K562 (cell line): ENCODE measurements around the gene PTPN7. TPM values are rescaled to one million over a fixed set of nuclear protein-coding genes. Genes with fewer than 3 reads are reported as not detected.

Source experiments
- ATAC-seq: fragments of 200-7000 bp; cut with Tn5 transposase; 3 replicates; pipeline ENCODE4 v1.9.1; 2020; ENCODE audit warnings: moderate library complexity
- BruUV-seq: library from RNA; stranded (reverse); fragments of 400-500 nt; replicated peaks from 2 replicates; lab custom pipeline; 2021; lab: Mats Ljungman, UMichigan
- CTCF ChIA-PET: fragments of 300-600 bp; formaldehyde crosslinking; extraction: SDS; loops from one replicate; lab custom pipeline; 2021; ENCODE audit warnings: low intra/inter-chr PET ratio; lab: Yijun Ruan, JAX
- POLR2A ChIA-PET: fragments of 300-600, 350-650 bp; sonication (Branson Sonifier 250); formaldehyde crosslinking; extraction: SDS; loops from one replicate; lab custom pipeline; 2021; ENCODE audit warnings: antibody characterized with exemption, inconsistent platforms; lab: Yijun Ruan, JAX
- DNase-seq, 4 experiments: peaks; one replicate each; pipeline versions ENCODE4 v3.0.0 to v3.0.0-alpha.2; 2011 to 2018; ENCODE audit warnings: low spot score in 3 of 4, mixed read lengths in 3 of 4; ENCODE audit errors: extremely low read depth in 1 of 4
- FAIRE-seq: peaks from 2 replicates; lab custom pipeline; 2011; peaks lifted over from hg19 to GRCh38; lab: Jason Lieb, UNC
- H2AFZ ChIP-seq: 2 replicates; pipeline ENCODE4 v1.6.0; 2011; ENCODE audit warnings: low read depth, low read length, control low read depth, inconsistent platforms
- H3K27ac ChIP-seq: fragments of 200-600 bp; 3 replicates; pipeline ENCODE4 v1.8.0; 2011; ENCODE audit warnings: low read depth, mild to moderate bottlenecking, control low read depth, inconsistent platforms, low read length, moderate library complexity, mixed read lengths; ENCODE audit errors: extremely low read depth
- H3K27me3 ChIP-seq, 2 experiments: fragments of 300-600 bp in 1 of 2; 2 replicates in 1 of 2; 3 replicates in 1 of 2; pipeline versions ENCODE4 v1.6.0 to v1.8.0; 2011; ENCODE audit warnings: inconsistent platforms in 2 of 2, low read length in 2 of 2, mild to moderate bottlenecking in 1 of 2, mixed read lengths in 1 of 2, moderate library complexity in 1 of 2; ENCODE audit not compliant: control insufficient read depth in 2 of 2, insufficient read depth in 2 of 2
- H3K36me3 ChIP-seq: fragments of 300-600 bp; 3 replicates; pipeline ENCODE4 v1.8.0; 2011; ENCODE audit warnings: mild to moderate bottlenecking, low read length, inconsistent platforms; ENCODE audit not compliant: control insufficient read depth, insufficient read depth
- H3K4me1 ChIP-seq, 2 experiments: fragments of 200-600 bp in 1 of 2; replicated peaks in 1 of 2; 2 replicates in 1 of 2; 3 replicates in 1 of 2; pipeline versions ENCODE4 v1.5.1 to v1.8.0; 2011; ENCODE audit warnings: inconsistent platforms in 2 of 2, low read length in 2 of 2, mild to moderate bottlenecking in 1 of 2, mixed read lengths in 1 of 2, moderate library complexity in 1 of 2; ENCODE audit not compliant: control insufficient read depth in 2 of 2, insufficient read depth in 2 of 2
- H3K4me2 ChIP-seq: 2 replicates; pipeline ENCODE4 v1.6.1; 2011; ENCODE audit warnings: low read length, control low read depth, inconsistent platforms, mixed read lengths; ENCODE audit not compliant: insufficient read depth
- H3K4me3 ChIP-seq: fragments of 200-600 bp; sonication (generic), shearing (Covaris generic); 2 replicates; pipeline ENCODE4 v1.5.1; 2016; ENCODE audit warnings: control low read depth, inconsistent platforms
- H3K79me2 ChIP-seq: fragments of 200-600 bp; 3 replicates; pipeline ENCODE4 v1.8.0; 2011; ENCODE audit warnings: low read length, inconsistent platforms; ENCODE audit not compliant: control insufficient read depth, insufficient read depth
- H3K9ac ChIP-seq, 2 experiments: 2 replicates each; pipeline versions ENCODE4 v1.6.0 to v1.6.1; 2011; ENCODE audit warnings: low read depth in 2 of 2, low read length in 2 of 2, control low read depth in 1 of 2, inconsistent platforms in 1 of 2, mild to moderate bottlenecking in 1 of 2, mixed read lengths in 1 of 2; ENCODE audit not compliant: insufficient read depth in 1 of 2
- H3K9me1 ChIP-seq: one replicate; pipeline ENCODE4 v1.6.0; 2011; ENCODE audit warnings: inconsistent platforms, mild to moderate bottlenecking, low read length, moderate library complexity; ENCODE audit not compliant: control insufficient read depth, insufficient read depth
- H3K9me3 ChIP-seq: replicated peaks from 2 replicates; pipeline ENCODE4 v1.5.1; 2011; ENCODE audit warnings: low read depth, low read length, inconsistent platforms; ENCODE audit not compliant: control insufficient read depth, insufficient read depth
- H4K20me1 ChIP-seq: replicated peaks from 2 replicates; pipeline ENCODE4 v1.6.1; 2011; ENCODE audit warnings: low read length, inconsistent platforms, mixed read lengths; ENCODE audit not compliant: control insufficient read depth, insufficient read depth
- PML ChIP-seq: IDR thresholded peaks from 2 replicates; pipeline ENCODE4 v1.6.1; 2012; ENCODE audit warnings: low read length, inconsistent platforms
- SMAD2 ChIP-seq: fragments of 150-350 bp; IDR thresholded peaks from 2 replicates; pipeline ENCODE4 v1.6.1; 2014; ENCODE audit warnings: low read depth, mild to moderate bottlenecking, low read length
- SUPT5H ChIP-seq: fragments of 450-650 bp; IDR thresholded peaks from 2 replicates; pipeline ENCODE4 v1.6.1; 2016
- ZNF121 ChIP-seq: sonication (generic); formaldehyde crosslinking; conservative IDR thresholded peaks from 2 replicates; pipeline ENCODE4 v1.8.0; 2022; ENCODE audit warnings: missing genetic modification reagents
- WGBS: fragments of 100-300 bp; shearing (Covaris generic); methylation state at CpG from one replicate; pipeline ENCODE4 v1.1.6; 2016; ENCODE audit warnings: low coverage, mixed read lengths; ENCODE audit not compliant: insufficient coverage; ENCODE audit errors: missing lambda C conversion rate; 5-methylcytosine and 5-hydroxymethylcytosine counted together
- in situ Hi-C: fragments of 300-500 bp; cut with MboI; formaldehyde crosslinking; loops from 4 replicates; pipeline ENCODE4 v1.15.0; 2018; ENCODE audit warnings: inconsistent platforms, mixed read lengths
- intact Hi-C: fragments of 100-400 bp; cut with micrococcal nuclease; formaldehyde crosslinking; loops from 2 replicates; pipeline ENCODE4 v1.14.2; 2022
- polyA plus RNA-seq, 8 experiments: library from polyadenylated mRNA; depleted of rRNA in 4 of 8; stranded (reverse) in 5 of 8; unstranded in 3 of 8; fragments of >200 nt; fragmentation: Nextera tagmentation in 2 of 8; fragmentation: Illumina TruSeq in 1 of 8; extraction: Ambion mirVana in 2 of 8; extraction: Trizol in 1 of 8; gene quantifications; 2 replicates each; pipeline versions ENCODE4 v1.2.1 to v1.2.3, GENCODE V29; 2011 to 2014; ENCODE audit warnings: inconsistent platforms in 1 of 8, missing spikeins in 1 of 8
- total RNA-seq, 7 experiments: library from RNA; depleted of rRNA in 6 of 7; stranded (reverse); fragments of >200 nt in 6 of 7; fragmentation: Illumina TruSeq in 2 of 7; extraction: Trizol in 2 of 7; gene quantifications; 2 replicates each; pipeline versions ENCODE4 v1.2.1 to v1.2.3, GENCODE V29; 2011 to 2021; ENCODE audit warnings: low replicate concordance in 1 of 7
- TF ChIP-seq, protein P1 (sequence below): fragments of 250-450 bp; sonication (Bioruptor Pico); IDR thresholded peaks from 2 replicates; pipeline ENCODE4 v1.5.0; 2020; ENCODE audit warnings: mild to moderate bottlenecking, borderline replicate concordance
- TF ChIP-seq, protein P2 (sequence below): sonication (generic); formaldehyde crosslinking; IDR thresholded peaks from 2 replicates; pipeline ENCODE4 v1.8.0; 2023; ENCODE audit warnings: mild to moderate bottlenecking, missing genetic modification reagents
- TF ChIP-seq, protein P3 (sequence below): fragments of 250-450 bp; sonication (Bioruptor Pico); IDR thresholded peaks from 2 replicates; pipeline ENCODE4 v1.5.0; 2021; ENCODE audit warnings: mild to moderate bottlenecking, moderate library complexity

Gene PTPN7
- total and polyA plus RNA-seq, 9 of the 15 experiments (the other 6 are each of a cell fraction or from before 2014, with no cell fraction given), result 18.7 to 144 (median 120) TPM

DNA sequence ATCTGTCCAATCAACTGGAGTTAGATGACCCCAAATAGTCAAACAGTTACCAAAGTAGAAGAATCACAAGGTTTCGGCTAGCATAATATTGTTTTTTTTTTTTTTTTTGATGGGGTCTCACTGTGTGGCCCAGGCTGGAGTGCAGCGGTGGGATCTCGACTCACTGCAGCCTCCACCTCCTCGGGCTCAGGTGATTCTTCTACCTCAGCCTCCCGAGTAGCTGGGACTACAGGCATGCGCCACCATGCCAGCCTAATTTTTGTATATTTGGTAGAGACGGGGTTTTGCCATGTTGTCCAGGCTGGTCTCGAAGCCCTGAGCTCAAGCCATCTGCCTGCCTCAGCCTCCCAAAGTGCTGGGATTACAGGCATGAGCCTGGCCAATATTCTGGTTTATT lies 14.7 kb downstream of the PTPN7 start (continued):
- TF ChIP-seq PML (0 out of 2 replicates have a peak, but pooled peaks have one; percentile 15), ZNF121 (CRISPR knock-in tag) (peak; percentile 87)
- TF ChIP-seq, all 486 proteins: peak for 4; not testable (repeated sequence) for 482

DNA sequence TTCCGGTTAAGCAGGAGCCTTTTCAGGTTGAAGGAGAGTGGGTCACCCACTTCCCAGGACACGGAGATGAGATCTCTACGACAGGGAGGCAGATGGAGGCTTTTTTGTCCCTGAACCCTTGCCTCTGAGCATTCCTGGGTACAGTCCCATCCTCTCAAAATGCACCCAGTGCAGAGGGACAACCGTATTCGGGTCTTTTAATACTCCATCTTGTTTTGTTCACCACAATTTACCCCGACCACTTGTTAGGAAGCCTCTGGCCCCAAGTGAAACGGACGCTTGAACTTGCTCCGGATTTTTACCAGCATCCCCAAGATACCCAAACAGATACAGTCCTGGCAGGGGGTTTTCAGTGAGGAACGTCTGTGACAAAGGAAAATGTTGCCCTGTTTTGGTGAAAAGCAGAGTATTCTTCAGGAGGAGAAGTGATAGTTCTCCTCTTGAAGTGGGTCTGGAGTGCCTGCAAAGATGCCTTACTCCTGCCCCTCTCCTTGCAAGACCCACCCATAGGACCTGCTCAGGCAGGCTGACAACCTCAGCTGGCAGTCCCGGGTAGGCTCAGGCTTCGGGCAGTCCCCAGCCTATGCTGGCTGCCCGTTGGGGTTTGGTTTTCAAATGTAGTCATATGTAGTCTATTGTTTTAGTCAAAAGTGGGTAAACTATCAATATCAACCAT lies 15.2 kb downstream of the PTPN7 start:
- Histone ChIP-seq H3K9me1 (peaks cover 4% of the 10 kb centered on the region), H3K27ac (peak overlapping the region; percentile 73), H3K9me3 (no peaks in the 10 kb centered on the region), H3K9ac (peak overlapping the region; percentile 76 to 97), H4K20me1 (peaks cover 7% of the 10 kb centered on the region), H3K27me3 (no peaks in the 10 kb centered on the region), H3K4me3 (peak overlapping the region; percentile 80), H3K4me1 (peaks cover 21 to 33% of the 10 kb centered on the region in 2 experiments; a peak in 4 of 5 replicates), H3K36me3 (peaks cover 41% of the 10 kb centered on the region), H3K79me2 (peaks cover 30% of the 10 kb centered on the region), H3K4me2 (peak overlapping the region; percentile 84), H2AFZ (peak overlapping the region; percentile 96)
- 6% methylated on average over 13 of the region's 13 CpGs for WGBS
- CTCF ChIA-PET, result no interaction called here
- BruUV-seq, result TSS peak; percentile 90
- peak in 3 of 4 experiments; percentile 39 to 54 (median 45) for DNase-seq
- in situ Hi-C loops, result no loop called here
- no peak for FAIRE-seq
- POLR2A ChIA-PET, result interaction anchor here (0.6 to 8.9 kb wide), 5 partner anchors 9 to 448 kb away, joined by 3 to 49 read pairs (median 16); partner anchors contain the start of gene PTPN7
- intact Hi-C loops, result no loop called here
- ATAC-seq, result peak; percentile 20
- TF ChIP-seq, protein P1, sequence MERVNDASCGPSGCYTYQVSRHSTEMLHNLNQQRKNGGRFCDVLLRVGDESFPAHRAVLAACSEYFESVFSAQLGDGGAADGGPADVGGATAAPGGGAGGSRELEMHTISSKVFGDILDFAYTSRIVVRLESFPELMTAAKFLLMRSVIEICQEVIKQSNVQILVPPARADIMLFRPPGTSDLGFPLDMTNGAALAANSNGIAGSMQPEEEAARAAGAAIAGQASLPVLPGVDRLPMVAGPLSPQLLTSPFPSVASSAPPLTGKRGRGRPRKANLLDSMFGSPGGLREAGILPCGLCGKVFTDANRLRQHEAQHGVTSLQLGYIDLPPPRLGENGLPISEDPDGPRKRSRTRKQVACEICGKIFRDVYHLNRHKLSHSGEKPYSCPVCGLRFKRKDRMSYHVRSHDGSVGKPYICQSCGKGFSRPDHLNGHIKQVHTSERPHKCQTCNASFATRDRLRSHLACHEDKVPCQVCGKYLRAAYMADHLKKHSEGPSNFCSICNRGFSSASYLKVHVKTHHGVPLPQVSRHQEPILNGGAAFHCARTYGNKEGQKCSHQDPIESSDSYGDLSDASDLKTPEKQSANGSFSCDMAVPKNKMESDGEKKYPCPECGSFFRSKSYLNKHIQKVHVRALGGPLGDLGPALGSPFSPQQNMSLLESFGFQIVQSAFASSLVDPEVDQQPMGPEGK (CRISPR knock-in tag), result 0 out of 2 replicates have a peak, but pooled peaks have one; percentile 40
- TF ChIP-seq, protein P2, sequence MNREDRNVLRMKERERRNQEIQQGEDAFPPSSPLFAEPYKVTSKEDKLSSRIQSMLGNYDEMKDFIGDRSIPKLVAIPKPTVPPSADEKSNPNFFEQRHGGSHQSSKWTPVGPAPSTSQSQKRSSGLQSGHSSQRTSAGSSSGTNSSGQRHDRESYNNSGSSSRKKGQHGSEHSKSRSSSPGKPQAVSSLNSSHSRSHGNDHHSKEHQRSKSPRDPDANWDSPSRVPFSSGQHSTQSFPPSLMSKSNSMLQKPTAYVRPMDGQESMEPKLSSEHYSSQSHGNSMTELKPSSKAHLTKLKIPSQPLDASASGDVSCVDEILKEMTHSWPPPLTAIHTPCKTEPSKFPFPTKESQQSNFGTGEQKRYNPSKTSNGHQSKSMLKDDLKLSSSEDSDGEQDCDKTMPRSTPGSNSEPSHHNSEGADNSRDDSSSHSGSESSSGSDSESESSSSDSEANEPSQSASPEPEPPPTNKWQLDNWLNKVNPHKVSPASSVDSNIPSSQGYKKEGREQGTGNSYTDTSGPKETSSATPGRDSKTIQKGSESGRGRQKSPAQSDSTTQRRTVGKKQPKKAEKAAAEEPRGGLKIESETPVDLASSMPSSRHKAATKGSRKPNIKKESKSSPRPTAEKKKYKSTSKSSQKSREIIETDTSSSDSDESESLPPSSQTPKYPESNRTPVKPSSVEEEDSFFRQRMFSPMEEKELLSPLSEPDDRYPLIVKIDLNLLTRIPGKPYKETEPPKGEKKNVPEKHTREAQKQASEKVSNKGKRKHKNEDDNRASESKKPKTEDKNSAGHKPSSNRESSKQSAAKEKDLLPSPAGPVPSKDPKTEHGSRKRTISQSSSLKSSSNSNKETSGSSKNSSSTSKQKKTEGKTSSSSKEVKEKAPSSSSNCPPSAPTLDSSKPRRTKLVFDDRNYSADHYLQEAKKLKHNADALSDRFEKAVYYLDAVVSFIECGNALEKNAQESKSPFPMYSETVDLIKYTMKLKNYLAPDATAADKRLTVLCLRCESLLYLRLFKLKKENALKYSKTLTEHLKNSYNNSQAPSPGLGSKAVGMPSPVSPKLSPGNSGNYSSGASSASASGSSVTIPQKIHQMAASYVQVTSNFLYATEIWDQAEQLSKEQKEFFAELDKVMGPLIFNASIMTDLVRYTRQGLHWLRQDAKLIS (CRISPR knock-in tag), result 0 out of 2 replicates have a peak, but pooled peaks have one; percentile 30
- no peak for TF ChIP-seq SMAD2
- TF ChIP-seq, protein P3, sequence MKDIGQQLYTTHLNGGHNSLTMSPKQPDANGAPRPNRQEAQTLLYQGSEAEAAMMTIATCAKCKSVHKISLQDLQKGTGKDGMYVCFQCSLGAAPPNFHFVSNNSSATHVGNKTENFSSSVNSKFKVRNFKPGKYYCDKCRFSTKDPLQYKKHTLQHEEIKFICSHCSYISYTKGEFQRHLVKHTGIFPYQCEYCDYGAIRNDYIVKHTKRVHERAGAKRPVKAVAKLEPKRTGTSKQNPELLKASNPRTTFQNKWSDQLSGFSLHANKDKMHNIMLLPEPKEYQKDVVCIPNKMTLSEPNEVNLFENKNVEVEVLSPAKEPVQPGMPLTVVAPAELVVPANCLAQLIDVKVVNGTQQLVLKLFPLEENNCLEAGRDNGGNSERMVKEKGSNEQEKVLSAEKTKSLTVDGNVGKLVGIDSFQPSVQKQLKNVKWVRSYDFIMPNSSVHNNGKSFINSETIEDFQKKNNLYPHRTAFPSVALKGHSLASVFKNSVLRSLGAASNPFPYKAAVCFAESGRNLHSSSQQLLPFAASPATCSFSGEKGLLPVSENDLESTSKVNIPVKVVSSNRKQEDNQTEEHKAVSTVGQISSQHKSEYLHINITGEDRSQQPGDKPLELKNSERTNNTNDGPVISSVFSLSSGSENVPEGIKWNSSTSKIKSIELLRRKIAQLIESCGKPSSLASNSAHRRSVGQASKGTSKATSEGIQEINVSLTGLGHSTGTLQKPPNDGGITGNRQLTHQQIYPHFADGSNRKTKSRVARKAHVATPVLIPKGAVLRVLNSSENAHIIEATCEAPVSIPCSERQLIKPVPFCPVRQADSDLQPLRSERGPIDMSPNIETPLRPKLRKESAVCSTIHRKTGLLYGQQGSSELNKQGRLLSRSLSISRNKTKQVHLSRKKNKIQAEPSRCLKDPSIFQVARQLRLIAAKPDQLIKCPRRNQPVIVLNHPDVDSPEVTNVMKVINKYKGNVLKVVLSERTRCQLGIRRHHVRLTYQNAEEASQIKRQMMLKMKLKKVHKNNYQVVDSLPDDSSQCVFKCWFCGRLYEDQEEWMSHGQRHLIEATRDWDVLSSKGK (CRISPR knock-in tag), result 0 out of 2 replicates have a peak, but pooled peaks have one; percentile 46
- TF ChIP-seq SUPT5H, result 0 out of 2 replicates have a peak, but pooled peaks have one; percentile 28
